ENCODE measurements around the gene NT5C3B.

The NT5C3B gene

GRCh38 chr17:41810659-41811548 is 25.1 kb downstream of the NT5C3B start:
- DNase-seq, result no peak
- H3K36me3 Mint-ChIP-seq (ENCODE audit: low read depth), result no peaks in the 10 kb centered on the region

GRCh38 chr17:41806685-41807445 is 29.2 kb downstream of the NT5C3B start:
- Mint-ChIP-seq H3K9me3 (no peaks in the 10 kb centered on the region), H3K4me1 (ENCODE audit: low read depth) (peaks cover 15% of the 10 kb centered on the region), H3K27me3 (no peaks in the 10 kb centered on the region), H3K4me3 (no peak overlapping the region), H3K27ac (no peak overlapping the region), H3K36me3 (ENCODE audit: low read depth) (no peaks in the 10 kb centered on the region)
- DNase-seq, result no peak

More at GRCh38 chr17:41810659-41811548, 25.1 kb downstream of the NT5C3B start:
- Mint-ChIP-seq H3K27ac (no peak overlapping the region), H3K9me3 (no peaks in the 10 kb centered on the region), H3K4me1 (ENCODE audit: low read depth) (peaks cover 24% of the 10 kb centered on the region), H3K4me3 (peak overlapping the region; percentile 68), H3K27me3 (peaks cover 9% of the 10 kb centered on the region)

GRCh38 chr17:41803049-41804020 is 32.7 kb downstream of the NT5C3B start:
- Mint-ChIP-seq H3K4me1 (ENCODE audit: low read depth) (peaks cover 4% of the 10 kb centered on the region), H3K9me3 (no peaks in the 10 kb centered on the region), H3K36me3 (ENCODE audit: low read depth) (no peaks in the 10 kb centered on the region), H3K27me3 (no peaks in the 10 kb centered on the region), H3K27ac (no peak overlapping the region), H3K4me3 (no peak overlapping the region)
- no peak for DNase-seq

GRCh38 chr17:41801374-41802271 is 34.4 kb downstream of the NT5C3B start:
- Mint-ChIP-seq H3K4me1 (ENCODE audit: low read depth) (peaks cover 4% of the 10 kb centered on the region), H3K9me3 (no peaks in the 10 kb centered on the region), H3K4me3 (no peak overlapping the region), H3K27ac (no peak overlapping the region), H3K27me3 (no peaks in the 10 kb centered on the region), H3K36me3 (ENCODE audit: low read depth) (no peaks in the 10 kb centered on the region)
- DNase-seq, result peak; percentile 84

- no peak for DNase-seq
- Mint-ChIP-seq H3K27me3 (no peaks in the 10 kb centered on the region), H3K36me3 (ENCODE audit: low read depth) (no peaks in the 10 kb centered on the region), H3K4me3 (no peak overlapping the region), H3K4me1 (ENCODE audit: low read depth) (peaks cover 4% of the 10 kb centered on the region), H3K9me3 (no peaks in the 10 kb centered on the region), H3K27ac (no peak overlapping the region)
Observed at GRCh38 chr17:41800601-41801373, 35.2 kb downstream of the NT5C3B start.

- Mint-ChIP-seq H3K27ac (no peak overlapping the region), H3K27me3 (no peaks in the 10 kb centered on the region)
Observed at GRCh38 chr17:41799366-41799765, 36.7 kb downstream of the NT5C3B start.

GRCh38 chr17:41797377-41797776 is 38.7 kb downstream of the NT5C3B start:
- Mint-ChIP-seq H3K9me3 (no peaks in the 10 kb centered on the region), H3K36me3 (ENCODE audit: low read depth) (no peaks in the 10 kb centered on the region), H3K27me3 (no peaks in the 10 kb centered on the region), H3K27ac (no peak overlapping the region), H3K4me3 (no peak overlapping the region), H3K4me1 (ENCODE audit: low read depth) (peaks cover 4% of the 10 kb centered on the region)
- no peak for DNase-seq

More at GRCh38 chr17:41799366-41799765, 36.7 kb downstream of the NT5C3B start:
- Mint-ChIP-seq H3K9me3 (no peaks in the 10 kb centered on the region), H3K4me3 (no peak overlapping the region), H3K36me3 (ENCODE audit: low read depth) (no peaks in the 10 kb centered on the region), H3K4me1 (ENCODE audit: low read depth) (peaks cover 4% of the 10 kb centered on the region)
- DNase-seq, result no peak

- Mint-ChIP-seq H3K9me3 (no peaks in the 10 kb centered on the region), H3K27me3 (no peaks in the 10 kb centered on the region), H3K36me3 (ENCODE audit: low read depth) (no peaks in the 10 kb centered on the region), H3K27ac (peak overlapping the region; percentile 33), H3K4me3 (no peak overlapping the region), H3K4me1 (ENCODE audit: low read depth) (no peaks in the 10 kb centered on the region)
- no peak for DNase-seq
Observed at GRCh38 chr17:41796121-41796895, 39.7 kb downstream of the NT5C3B start.

- peaks cover 3% of the 10 kb centered on the region for H3K4me1 Mint-ChIP-seq (ENCODE audit: low read depth)
- H3K4me3 Mint-ChIP-seq, result no peak overlapping the region
- H3K36me3 Mint-ChIP-seq (ENCODE audit: low read depth), result no peaks in the 10 kb centered on the region
- no peak for DNase-seq
- H3K27ac Mint-ChIP-seq, result no peak overlapping the region
- H3K9me3 Mint-ChIP-seq, result no peaks in the 10 kb centered on the region
- H3K27me3 Mint-ChIP-seq, result no peaks in the 10 kb centered on the region
Observed at GRCh38 chr17:41794540-41794975, 41.5 kb downstream of the NT5C3B start.

GRCh38 chr17:41793784-41794539 is 42.1 kb downstream of the NT5C3B start:
- Mint-ChIP-seq H3K27ac (no peak overlapping the region), H3K4me3 (no peak overlapping the region), H3K36me3 (ENCODE audit: low read depth) (no peaks in the 10 kb centered on the region), H3K4me1 (ENCODE audit: low read depth) (peaks cover 4% of the 10 kb centered on the region), H3K9me3 (no peaks in the 10 kb centered on the region), H3K27me3 (no peaks in the 10 kb centered on the region)
- no peak for DNase-seq

GRCh38 chr17:41792845-41793783 is 42.9 kb downstream of the NT5C3B start:
- no peak for DNase-seq
- H3K27me3 Mint-ChIP-seq, result peaks cover 2% of the 10 kb centered on the region
- no peaks in the 10 kb centered on the region for H3K9me3 Mint-ChIP-seq
- H3K36me3 Mint-ChIP-seq (ENCODE audit: low read depth), result no peaks in the 10 kb centered on the region
- H3K27ac Mint-ChIP-seq, result no peak overlapping the region
- peaks cover 10% of the 10 kb centered on the region for H3K4me1 Mint-ChIP-seq (ENCODE audit: low read depth)
- no peak overlapping the region for H3K4me3 Mint-ChIP-seq
